ENCODE data around the gene C20orf202. TPM values are rescaled to one million over a fixed set of nuclear protein-coding genes. Genes with fewer than 3 reads are reported as not detected.

Gene C20orf202
- total and polyA plus RNA-seq, 9 of the 15 experiments (the other 6 are each of a cell fraction or from before 2014, with no cell fraction given), result 0.03 to 0.24 (median 0.15) TPM; not detected in 4

DNA sequence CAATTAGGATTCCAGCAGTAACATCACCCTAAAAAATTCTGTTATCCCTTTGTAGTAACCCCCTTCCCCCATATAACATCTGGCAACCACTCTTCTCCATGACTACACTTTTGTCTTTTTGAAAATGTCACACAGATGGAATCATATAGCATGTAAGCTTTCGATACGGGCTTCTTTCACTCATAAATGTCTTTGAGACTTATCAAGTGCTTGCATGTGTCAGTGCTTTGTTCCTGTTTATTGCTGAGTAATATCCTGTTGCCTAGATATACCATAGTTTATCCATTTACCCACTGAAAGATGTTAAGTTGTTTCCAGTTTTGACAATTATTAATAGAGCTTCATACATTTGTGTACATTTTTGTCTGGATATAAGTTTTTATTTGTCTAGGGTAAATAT is 52.4 kb downstream of the C20orf202 start (continued):
- TF ChIP-seq, protein P1, sequence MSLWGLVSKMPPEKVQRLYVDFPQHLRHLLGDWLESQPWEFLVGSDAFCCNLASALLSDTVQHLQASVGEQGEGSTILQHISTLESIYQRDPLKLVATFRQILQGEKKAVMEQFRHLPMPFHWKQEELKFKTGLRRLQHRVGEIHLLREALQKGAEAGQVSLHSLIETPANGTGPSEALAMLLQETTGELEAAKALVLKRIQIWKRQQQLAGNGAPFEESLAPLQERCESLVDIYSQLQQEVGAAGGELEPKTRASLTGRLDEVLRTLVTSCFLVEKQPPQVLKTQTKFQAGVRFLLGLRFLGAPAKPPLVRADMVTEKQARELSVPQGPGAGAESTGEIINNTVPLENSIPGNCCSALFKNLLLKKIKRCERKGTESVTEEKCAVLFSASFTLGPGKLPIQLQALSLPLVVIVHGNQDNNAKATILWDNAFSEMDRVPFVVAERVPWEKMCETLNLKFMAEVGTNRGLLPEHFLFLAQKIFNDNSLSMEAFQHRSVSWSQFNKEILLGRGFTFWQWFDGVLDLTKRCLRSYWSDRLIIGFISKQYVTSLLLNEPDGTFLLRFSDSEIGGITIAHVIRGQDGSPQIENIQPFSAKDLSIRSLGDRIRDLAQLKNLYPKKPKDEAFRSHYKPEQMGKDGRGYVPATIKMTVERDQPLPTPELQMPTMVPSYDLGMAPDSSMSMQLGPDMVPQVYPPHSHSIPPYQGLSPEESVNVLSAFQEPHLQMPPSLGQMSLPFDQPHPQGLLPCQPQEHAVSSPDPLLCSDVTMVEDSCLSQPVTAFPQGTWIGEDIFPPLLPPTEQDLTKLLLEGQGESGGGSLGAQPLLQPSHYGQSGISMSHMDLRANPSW (CRISPR knock-in tag; IDR thresholded peaks at IDR 0.05), result no peak
- TF ChIP-seq ELF4 (CRISPR knock-in tag; IDR thresholded peaks at IDR 0.05), result no peak
- peak; percentile 85 for TF ChIP-seq NFIC (IDR thresholded peaks at IDR 0.05)
- TF ChIP-seq PPARD (CRISPR knock-in tag; IDR thresholded peaks at IDR 0.05), result no peak
- no peak for TF ChIP-seq KLF13 (tag; IDR thresholded peaks at IDR 0.05; ENCODE audit: borderline replicate concordance, low read depth)
- TF ChIP-seq BHLHE40 (IDR thresholded peaks at IDR 0.05; ENCODE audit: low read length), result no peak
- no peak for TF ChIP-seq SRF (CRISPR knock-in tag; IDR thresholded peaks at IDR 0.05)
- no peak for TF ChIP-seq NFYB (IDR thresholded peaks at IDR 0.05; ENCODE audit: extremely low read depth, insufficient read length)
- no peak for TF ChIP-seq XRCC4 (IDR thresholded peaks at IDR 0.05; ENCODE audit: extremely low read depth, insufficient read depth, insufficient read length)
- peak; percentile 83; the same call in 1 of the 2 replicates for TF ChIP-seq CC2D1A (IDR thresholded peaks at IDR 0.05)
- TF ChIP-seq, protein P2, sequence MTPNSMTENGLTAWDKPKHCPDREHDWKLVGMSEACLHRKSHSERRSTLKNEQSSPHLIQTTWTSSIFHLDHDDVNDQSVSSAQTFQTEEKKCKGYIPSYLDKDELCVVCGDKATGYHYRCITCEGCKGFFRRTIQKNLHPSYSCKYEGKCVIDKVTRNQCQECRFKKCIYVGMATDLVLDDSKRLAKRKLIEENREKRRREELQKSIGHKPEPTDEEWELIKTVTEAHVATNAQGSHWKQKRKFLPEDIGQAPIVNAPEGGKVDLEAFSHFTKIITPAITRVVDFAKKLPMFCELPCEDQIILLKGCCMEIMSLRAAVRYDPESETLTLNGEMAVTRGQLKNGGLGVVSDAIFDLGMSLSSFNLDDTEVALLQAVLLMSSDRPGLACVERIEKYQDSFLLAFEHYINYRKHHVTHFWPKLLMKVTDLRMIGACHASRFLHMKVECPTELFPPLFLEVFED (CRISPR knock-in tag; conservative IDR thresholded peaks at IDR 0.05), result no peak
- no peak for TF ChIP-seq ZNF224 (CRISPR knock-in tag; IDR thresholded peaks at IDR 0.05)
- peak; percentile 60; the same call in 1 of the 2 replicates for TF ChIP-seq PHB2 (IDR thresholded peaks at IDR 0.05; ENCODE audit: low read depth)
- TF ChIP-seq GATAD2A (IDR thresholded peaks at IDR 0.05), result no peak
- TF ChIP-seq SRSF7 (optimal IDR thresholded peaks at IDR 0.05; ENCODE audit: low read depth, low read length), result no peak
- TF ChIP-seq MAFK (IDR thresholded peaks at IDR 0.05; ENCODE audit: low read length), result peak; percentile 50; the same call in 1 of the 2 replicates
- peak; percentile 92 for TF ChIP-seq TAL1 (IDR thresholded peaks at IDR 0.05)
- TF ChIP-seq, protein P3, sequence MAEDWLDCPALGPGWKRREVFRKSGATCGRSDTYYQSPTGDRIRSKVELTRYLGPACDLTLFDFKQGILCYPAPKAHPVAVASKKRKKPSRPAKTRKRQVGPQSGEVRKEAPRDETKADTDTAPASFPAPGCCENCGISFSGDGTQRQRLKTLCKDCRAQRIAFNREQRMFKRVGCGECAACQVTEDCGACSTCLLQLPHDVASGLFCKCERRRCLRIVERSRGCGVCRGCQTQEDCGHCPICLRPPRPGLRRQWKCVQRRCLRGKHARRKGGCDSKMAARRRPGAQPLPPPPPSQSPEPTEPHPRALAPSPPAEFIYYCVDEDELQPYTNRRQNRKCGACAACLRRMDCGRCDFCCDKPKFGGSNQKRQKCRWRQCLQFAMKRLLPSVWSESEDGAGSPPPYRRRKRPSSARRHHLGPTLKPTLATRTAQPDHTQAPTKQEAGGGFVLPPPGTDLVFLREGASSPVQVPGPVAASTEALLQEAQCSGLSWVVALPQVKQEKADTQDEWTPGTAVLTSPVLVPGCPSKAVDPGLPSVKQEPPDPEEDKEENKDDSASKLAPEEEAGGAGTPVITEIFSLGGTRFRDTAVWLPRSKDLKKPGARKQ (CRISPR knock-in tag; IDR thresholded peaks at IDR 0.05), result no peak
- peak; percentile 62 for TF ChIP-seq ADNP (tag; IDR thresholded peaks at IDR 0.05)
- TF ChIP-seq ZFP36 (IDR thresholded peaks at IDR 0.05; ENCODE audit: low read depth, low read length, partially characterized antibody), result no peak
- TF ChIP-seq MCM5 (IDR thresholded peaks at IDR 0.05; ENCODE audit: low read depth), result no peak
- TF ChIP-seq POLR3G (IDR thresholded peaks at IDR 0.05; ENCODE audit: extremely low read depth, insufficient read length, insufficient replicate concordance), result no peak
- no peak for TF ChIP-seq TBP (optimal IDR thresholded peaks at IDR 0.05; ENCODE audit: low read depth, low read length)
- TF ChIP-seq ZNF212 (CRISPR knock-in tag; IDR thresholded peaks at IDR 0.05), result no peak
- no peak for TF ChIP-seq MIER1 (IDR thresholded peaks at IDR 0.05; ENCODE audit: low read depth)
- no peak for TF ChIP-seq ERF (CRISPR knock-in tag; IDR thresholded peaks at IDR 0.05)
- no peak for TF ChIP-seq BDP1 (IDR thresholded peaks at IDR 0.05; ENCODE audit: insufficient read depth, insufficient read length)
